Measurements from ENCODE around the gene ANKRD17.

Gene ANKRD17

GRCh38 chr4:73127839-73128453, 130.7 kb downstream of the ANKRD17 start:
- no peak for DNase-seq (ENCODE audit: low spot score)

DNA sequence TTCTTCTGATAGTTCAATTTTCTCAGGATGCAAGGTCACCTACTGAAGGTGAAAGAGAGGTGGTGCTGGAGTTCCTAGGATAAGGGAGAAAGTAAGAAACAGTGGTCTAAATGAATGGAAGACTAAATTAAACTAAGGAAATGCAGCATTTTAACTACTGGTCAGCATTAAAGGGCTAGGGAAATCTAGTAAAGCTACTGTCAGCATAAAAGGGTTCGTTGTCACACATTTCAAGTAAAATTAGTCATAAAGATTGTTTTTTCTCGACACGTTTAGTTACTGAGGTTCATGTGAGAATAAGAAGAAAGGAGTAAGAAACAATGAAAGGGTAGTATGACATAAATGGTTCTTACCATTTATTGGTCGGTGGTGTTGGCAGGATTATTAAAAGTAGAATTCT, 149.1 kb downstream of the ANKRD17 start:
- peak; percentile 6 for DNase-seq (ENCODE audit: low spot score)

DNA sequence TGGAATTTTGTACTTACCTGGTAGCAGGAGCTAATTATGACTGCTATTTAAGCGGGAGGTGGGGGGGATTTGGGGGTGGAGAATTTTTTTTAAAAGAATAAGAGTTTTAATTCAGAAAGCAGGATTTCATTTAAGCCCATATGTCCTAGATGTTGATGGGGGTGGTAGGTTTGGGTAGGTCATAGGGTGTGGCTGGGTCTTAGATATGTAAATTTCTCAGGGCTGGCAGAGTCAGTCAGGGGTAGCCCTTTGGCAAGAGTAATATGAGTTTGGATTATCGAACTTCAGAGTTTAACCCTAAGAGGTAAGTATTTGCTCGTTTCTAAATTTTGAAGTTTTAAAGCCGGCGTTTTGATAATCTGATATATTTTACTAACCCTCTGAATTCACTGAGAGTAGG, 153.9 kb downstream of the ANKRD17 start:
- no peak for DNase-seq (ENCODE audit: low spot score)

GRCh38 chr4:73103799-73104503, 154.6 kb downstream of the ANKRD17 start:
- DNase-seq (ENCODE audit: low spot score): no peak

DNA sequence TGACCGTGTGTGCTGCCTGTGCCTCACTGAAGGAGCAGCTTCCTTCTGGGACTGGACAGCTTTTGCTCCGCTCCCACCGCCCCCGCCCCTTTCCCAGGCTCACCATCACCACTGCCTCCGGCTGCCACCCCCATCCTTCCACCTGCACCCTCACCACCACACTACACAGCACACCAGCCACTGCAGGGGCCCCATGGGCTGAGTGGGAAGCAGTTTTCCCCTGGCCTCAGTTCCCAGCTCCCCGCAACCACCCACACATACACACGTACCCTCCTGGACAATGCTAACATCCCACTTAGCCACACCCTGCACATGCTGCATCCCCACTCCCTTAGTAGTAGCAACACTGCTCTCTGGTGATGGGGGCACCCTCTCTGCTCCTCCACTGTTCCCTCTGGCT, 159.5 kb downstream of the ANKRD17 start:
- no peak for DNase-seq (ENCODE audit: low spot score)

GRCh38 chr4:73098713-73099112, 159.9 kb downstream of the ANKRD17 start:
- DNase-seq (ENCODE audit: low spot score): no peak

DNA sequence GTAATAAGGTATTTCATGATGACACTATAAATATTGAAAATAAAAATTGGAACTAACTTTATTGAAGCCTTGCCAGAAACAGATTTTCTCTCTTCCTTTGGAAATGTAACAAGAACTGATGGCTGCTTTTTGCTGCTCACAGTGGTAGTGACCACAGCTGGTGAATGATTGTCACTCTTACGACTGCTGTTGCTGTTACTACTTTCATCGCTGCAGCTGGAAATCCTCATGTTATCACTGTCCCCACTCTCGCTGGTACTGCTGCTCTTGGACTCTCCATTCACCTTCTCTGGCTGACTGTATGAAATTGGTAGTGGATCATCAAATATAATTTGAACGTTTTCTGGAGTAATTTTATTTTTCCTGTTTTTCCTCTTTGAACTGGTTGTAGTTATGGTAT, 160.6 kb downstream of the ANKRD17 start:
- DNase-seq (ENCODE audit: low spot score): no peak

GRCh38 chr4:73092868-73093267, 165.7 kb downstream of the ANKRD17 start:
- no peak for DNase-seq (ENCODE audit: low spot score)

DNA sequence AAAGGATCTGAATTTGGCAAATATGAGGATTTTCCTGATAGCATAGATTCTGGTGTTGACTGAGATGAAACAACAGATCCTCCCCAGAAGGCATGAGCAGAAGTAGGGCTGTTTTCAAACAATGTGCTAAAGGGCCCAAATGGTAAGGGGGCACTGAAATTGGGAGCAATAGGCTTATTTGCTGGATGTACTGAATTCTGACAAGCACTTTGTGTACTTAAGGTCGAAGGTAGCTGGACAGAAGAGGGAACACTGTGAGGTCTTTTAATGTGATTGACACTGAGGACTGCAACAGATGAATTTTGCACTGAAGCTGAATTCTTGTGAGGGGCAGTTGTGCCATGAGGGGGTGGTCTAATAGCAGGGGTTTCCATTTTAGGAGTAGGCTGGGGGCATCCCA, 167.9 kb downstream of the ANKRD17 start:
- DNase-seq (ENCODE audit: low spot score): no peak

DNA sequence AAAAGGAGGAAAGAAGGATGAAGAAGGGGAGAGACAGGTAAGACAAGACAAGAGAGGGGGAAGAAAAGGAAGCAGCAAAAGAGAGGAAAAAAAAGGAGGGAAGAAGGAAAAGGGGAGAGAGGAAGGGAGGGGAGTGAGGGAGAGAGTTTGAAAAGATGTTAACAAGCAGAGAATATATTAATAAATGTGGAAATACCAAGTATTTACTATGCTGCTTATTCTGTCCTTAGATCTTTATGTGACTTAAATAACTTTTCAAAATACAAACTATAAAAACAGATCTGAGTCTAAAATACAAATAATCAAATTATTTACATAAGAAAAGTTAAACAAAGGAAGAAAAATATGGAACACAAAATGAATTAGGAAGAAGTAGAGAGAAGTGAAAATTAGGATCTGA, 170.7 kb downstream of the ANKRD17 start:
- no peak for DNase-seq (ENCODE audit: low spot score)

DNA sequence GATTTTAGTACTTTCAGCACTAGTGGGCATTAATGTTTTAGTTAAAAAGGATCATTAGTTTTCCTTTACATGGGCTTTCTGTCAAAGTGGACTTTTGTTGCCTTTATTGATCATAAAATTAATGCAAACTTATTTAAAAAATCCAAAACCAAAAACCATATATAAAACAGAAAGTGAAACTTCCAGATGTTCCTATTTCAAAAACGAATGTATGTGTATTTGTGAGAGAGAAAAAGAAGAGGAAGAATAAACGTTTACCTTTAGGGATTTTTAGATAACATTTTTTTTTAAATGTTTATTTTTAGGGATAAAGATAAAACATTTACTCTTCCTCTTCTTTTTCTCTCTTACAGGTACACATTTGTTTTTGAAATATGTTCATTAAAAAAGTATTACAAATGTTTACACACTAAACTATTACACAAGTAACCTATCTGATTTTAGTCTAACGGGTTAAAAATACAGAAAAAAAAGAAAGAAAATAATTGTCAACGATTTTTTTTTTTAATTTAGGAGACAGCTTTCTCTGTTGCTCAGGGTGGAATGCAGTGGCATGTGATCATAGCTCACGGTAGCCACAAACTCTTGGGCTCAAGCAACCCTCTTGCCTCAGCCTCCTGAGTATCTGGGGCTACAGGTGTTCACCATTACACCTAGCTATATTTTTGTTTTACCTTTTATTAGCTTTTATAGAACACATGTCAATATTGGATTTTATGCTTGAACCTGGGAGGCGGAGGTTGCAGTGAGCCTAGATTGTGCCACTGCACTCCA, 172.3 kb downstream of the ANKRD17 start:
- no peak for DNase-seq (ENCODE audit: low spot score)

DNA sequence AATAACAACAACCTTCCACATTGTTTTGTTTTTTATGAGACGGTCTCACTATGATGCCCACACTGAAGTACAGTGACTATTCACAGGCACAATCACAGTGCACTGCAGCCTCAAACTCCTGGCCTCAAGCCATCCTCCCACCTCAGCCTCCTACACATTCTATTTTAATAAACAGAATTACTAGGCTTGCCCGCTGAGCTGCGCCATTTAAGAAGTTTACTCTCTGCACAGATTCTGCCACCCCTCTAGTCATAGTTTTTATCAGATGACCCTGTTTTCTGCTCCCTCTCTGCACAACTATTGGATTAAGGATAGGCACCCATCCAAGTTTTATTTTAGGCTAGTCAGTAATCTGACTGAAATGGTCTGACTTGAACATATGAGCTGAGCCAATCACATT, 177.8 kb downstream of the ANKRD17 start:
- DNase-seq (ENCODE audit: low spot score): no peak

GRCh38 chr4:73075832-73076231, 182.8 kb downstream of the ANKRD17 start:
- DNase-seq (ENCODE audit: low spot score): no peak

DNA sequence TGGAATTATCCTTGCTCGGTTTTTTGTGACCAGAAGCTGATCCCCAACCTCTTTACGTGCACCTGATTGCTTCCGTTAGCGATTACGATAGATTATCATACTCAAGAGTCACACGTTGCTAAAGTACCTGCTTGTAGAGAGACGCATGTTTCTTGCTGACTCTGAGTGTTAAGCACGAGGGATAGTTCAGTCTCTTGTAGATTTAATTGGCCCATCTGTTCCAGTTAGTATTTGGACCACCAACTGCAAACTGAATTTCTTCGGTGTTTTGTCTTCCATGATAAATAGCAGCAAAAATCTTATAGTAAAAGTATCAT, 188.6 kb downstream of the ANKRD17 start:
- DNase-seq (ENCODE audit: low spot score): no peak

DNA sequence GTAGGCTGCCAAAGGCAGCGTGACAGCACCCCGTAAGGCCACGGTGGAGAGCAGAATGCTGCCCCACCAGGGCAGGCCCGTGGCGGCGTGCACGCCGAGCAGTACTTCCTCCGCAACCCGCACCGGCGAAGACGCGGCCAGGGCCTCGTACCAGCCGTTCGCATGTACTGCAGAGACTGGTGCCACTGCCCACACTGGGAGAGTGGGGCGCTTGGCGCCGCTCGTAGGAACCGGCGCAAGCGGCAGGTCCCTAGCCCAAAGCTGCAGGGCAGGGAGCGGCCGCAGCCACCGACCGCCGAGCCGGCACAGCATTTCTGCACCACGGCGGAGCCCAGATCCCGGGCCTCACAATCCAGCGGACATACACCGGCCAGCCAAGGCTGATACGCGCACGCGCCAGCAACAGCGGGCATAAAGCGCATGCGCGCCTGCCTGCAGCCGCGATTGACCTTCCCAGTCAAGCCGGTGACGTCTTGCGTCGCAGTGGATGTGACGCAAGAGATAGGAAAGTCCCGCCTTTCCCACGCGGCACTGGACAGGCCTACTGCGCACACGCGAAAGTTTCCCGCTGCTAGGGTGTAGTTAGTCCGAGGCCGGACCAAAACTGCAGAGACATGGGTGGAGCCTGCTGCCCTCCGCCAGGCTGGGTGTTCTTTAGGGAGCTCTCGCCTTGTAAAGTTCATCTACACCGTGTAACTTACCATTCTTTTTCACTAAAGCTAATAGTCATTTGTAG, 189.1 kb downstream of the ANKRD17 start, which contains the start of gene COX18:
TSS of gene COX18 (minus strand) at position 379 of the 736 bp plus-strand sequence. CDS start at position 312, 67 bp downstream.
- peak; percentile 98 for DNase-seq (ENCODE audit: low spot score)

GRCh38 chr4:73068491-73069337, 189.9 kb downstream of the ANKRD17 start:
- peak; percentile 49 for DNase-seq (ENCODE audit: low spot score)

DNA sequence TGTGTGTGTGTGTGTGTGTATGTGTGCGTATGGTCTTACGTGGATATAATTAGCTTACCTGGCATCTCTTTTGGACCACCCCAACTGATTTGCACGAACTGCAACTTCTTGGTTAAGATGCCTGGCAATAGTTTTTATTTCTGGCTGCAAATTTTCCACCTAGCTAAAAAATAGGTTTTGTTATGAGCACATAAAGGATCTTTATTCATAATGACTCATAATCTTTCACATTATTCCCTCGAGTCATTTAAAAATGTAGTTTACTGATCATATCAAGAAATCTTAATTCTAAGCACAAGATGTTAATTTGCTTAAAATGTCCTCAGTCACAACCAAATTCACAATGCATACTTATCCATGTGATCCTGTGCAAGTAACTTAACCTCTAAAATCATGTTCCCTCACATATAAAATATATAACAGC, 190.6 kb downstream of the ANKRD17 start:
- DNase-seq (ENCODE audit: low spot score): peak; percentile 73

- DNase-seq (ENCODE audit: low spot score): peak; percentile 52
Measured at GRCh38 chr4:73066928-73067327, 191.7 kb downstream of the ANKRD17 start.

DNA sequence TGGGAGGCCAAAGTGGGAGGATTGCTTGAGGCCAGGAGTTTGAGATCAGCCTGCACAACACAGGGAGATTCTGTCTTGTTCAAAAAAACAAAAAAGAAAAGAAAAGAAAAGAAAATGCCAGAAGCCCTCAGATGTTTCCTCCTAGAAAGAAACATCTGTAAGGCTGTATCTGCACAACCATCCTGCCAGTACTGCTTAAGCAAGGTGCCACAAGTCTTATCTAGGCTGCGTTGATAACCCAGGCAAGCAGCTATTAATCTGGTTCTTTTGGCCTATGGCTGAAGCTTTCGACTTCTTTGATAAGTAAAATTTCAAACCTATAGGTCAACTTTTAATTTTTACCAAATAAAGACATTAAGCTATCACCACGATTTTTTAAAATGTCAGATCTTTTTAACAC, 192.2 kb downstream of the ANKRD17 start:
- DNase-seq (ENCODE audit: low spot score): no peak

DNA sequence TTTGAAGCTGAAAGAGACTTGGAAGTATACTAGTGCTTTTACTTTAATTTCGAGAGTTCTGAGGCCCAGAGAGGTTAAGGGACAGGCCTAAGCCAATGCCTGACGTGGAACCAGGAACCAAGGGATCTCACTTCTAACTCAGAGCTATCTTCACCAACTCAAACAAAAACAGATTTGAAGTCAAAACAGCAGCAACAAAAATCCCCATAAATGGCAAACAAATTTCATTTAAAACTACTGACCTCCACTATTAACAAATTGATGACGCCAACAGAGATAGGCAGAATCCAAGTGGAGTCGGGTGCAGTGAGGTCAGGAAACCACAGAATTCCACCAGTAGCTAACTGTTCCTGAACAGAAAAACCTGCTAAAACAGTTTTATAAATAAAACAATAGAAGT, 194.1 kb downstream of the ANKRD17 start:
- no peak for DNase-seq (ENCODE audit: low spot score)

DNA sequence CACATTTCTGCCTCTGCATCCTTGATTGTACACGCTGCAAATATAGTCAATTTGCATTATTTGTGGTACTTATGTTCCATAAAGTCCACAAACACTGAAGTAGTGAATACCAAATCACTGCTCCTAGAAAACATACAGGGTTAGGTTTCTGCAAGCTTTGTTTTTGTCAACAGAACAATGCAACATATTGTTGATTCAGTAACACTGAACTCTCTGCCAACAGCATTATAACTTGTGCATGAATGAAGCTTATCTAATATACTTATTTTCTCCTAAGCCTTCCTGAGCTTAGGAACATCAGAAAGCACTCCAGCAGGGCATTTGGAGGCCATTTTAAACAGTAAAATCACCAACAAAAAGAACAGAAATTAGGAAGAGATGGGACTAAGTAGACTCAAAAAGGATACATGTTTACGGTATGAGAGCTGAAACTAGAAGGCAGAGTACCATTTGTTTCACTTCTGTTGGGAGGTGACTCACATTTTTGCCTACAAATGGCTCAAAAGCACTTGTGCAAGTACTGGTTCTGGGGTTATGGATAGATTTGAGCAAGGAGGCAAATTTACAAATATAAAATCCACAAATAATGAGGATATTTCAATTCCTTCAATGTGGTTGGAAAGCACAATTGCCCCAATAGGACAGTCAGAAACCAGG, 203.2 kb downstream of the ANKRD17 start:
- DNase-seq (ENCODE audit: low spot score): peak; percentile 19

Data from activated CD4-positive, alpha-beta T cell treated with anti-CD3 and anti-CD28 coated beads, Interleukin-2, Interleukin-4, amounts not matched to agents 100 ng/mL and 50 ng/mL, durations not matched to agents 16 hours and 8 hours (primary cell).